GM06990 (cell line): Measurements from ENCODE around the gene LNX2.

Source experiments
- DNase-seq: peaks from one replicate; pipeline ENCODE4 v3.0.0-alpha.2; 2011; ENCODE audit not compliant: insufficient read length; ENCODE audit errors: extremely low read depth
- H3K27me3 ChIP-seq: replicated peaks from 2 replicates; pipeline ENCODE4 v1.6.0; 2011; ENCODE audit warnings: low read length; ENCODE audit not compliant: control insufficient read depth, insufficient read depth
- H3K36me3 ChIP-seq: 2 replicates; pipeline ENCODE4 v1.5.1; 2011; ENCODE audit warnings: low read length; ENCODE audit not compliant: control insufficient read depth, insufficient read depth
- H3K4me3 ChIP-seq: replicated peaks from 2 replicates; pipeline ENCODE4 v1.5.1; 2011; ENCODE audit warnings: low read depth, mild to moderate bottlenecking, control low read depth, low read length
- TF ChIP-seq, protein P1 (sequence below): IDR thresholded peaks from 2 replicates; pipeline ENCODE4 v1.5.1; 2011; ENCODE audit warnings: low read length, control low read depth, mild to moderate bottlenecking, inconsistent platforms; ENCODE audit not compliant: insufficient read depth, poor library complexity, severe bottlenecking

LNX2 gene

DNA sequence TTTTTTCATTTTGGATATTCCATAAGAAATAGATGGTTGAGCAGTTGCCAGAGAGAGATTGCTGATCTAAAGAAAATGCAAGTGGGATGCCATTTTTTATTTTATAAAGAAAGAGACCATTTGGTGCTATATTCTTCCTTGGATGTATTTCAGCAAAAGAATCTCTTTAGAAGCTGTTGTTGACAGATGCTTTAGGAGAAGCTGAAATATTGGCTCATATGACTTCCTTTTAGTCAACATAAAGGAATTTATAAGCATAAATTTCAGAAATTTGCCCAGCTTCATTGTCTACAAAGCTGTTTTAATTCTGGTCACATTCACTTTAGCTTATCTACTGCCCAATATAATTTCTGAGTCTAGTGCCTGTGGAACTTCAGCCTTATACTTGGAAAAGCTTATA, 38.2 kb upstream of the LNX2 start:
- Histone ChIP-seq H3K27me3 (no peaks in the 10 kb centered on the region), H3K4me3 (no peak overlapping the region), H3K36me3 (peaks cover 1% of the 10 kb centered on the region)
- TF ChIP-seq, protein P1, sequence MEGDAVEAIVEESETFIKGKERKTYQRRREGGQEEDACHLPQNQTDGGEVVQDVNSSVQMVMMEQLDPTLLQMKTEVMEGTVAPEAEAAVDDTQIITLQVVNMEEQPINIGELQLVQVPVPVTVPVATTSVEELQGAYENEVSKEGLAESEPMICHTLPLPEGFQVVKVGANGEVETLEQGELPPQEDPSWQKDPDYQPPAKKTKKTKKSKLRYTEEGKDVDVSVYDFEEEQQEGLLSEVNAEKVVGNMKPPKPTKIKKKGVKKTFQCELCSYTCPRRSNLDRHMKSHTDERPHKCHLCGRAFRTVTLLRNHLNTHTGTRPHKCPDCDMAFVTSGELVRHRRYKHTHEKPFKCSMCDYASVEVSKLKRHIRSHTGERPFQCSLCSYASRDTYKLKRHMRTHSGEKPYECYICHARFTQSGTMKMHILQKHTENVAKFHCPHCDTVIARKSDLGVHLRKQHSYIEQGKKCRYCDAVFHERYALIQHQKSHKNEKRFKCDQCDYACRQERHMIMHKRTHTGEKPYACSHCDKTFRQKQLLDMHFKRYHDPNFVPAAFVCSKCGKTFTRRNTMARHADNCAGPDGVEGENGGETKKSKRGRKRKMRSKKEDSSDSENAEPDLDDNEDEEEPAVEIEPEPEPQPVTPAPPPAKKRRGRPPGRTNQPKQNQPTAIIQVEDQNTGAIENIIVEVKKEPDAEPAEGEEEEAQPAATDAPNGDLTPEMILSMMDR = no peak
- no peak for DNase-seq

DNA sequence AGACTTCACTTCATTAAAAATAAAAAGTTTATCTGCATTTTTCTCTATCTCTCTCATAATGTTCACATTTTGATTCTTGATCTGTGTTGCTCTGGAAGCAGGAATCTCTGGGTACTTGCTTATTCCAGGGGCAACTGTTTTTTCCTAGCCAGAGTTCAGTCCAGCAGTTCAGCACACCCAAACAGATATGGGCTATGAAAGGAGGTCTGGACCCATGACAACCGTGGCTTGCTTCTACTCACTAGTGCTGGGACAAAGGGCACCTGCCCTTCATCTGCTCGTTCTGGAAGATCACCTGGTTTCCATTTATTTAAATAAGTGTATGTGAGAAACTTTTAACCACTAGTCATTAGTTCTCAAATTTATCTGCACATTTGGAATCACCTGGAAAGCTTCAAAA, 37.4 kb upstream of the LNX2 start:
- H3K27me3 ChIP-seq = no peaks in the 10 kb centered on the region
- peaks cover 1% of the 10 kb centered on the region for H3K36me3 ChIP-seq
- H3K4me3 ChIP-seq = no peak overlapping the region
- TF ChIP-seq, protein P1 = no peak
- DNase-seq = no peak

DNA sequence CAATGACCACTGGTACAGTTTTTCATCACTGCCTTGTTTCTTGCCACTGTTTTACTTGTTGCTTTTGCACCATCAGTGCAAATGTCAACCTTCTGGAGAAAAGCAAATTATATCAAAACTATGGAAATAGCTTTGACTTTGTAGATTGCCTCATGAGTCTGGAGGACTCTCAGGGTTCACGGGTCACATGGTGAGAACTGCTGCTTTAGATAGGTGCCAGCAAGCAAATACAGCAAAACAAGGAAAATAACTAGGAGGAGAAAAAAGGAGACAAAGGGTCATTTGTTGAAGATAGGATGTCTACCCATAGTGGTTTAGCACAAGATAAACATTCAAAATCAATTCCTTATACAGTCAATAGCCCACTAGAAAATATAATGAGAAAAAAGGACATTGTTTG, 34.5 kb upstream of the LNX2 start:
- peaks cover 7% of the 10 kb centered on the region for H3K36me3 ChIP-seq
- H3K4me3 ChIP-seq = no peak overlapping the region
- no peak for DNase-seq
- H3K27me3 ChIP-seq = no peaks in the 10 kb centered on the region
- TF ChIP-seq, protein P1 = no peak

DNA sequence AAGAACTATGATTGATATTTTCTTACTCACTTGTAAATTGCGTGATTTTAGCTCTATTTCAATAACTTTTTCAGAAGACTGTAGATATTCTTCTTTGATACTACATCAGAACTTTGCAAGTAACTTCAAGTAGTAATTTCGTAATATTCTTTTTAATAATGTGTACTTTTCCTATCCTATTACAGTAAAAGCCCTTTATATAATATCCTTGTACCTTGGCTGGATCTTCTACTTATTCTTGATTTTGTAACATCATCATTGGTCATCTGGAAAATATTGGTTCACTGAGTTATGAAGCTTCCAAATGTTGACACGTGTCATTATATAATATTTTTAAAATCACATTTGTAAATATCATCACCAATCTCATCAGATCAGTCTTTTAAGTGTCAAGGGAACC, 33.7 kb upstream of the LNX2 start:
- TF ChIP-seq, protein P1 = no peak
- DNase-seq = no peak
- H3K27me3 ChIP-seq = no peaks in the 10 kb centered on the region
- H3K36me3 ChIP-seq = peaks cover 10% of the 10 kb centered on the region
- no peak overlapping the region for H3K4me3 ChIP-seq

DNA sequence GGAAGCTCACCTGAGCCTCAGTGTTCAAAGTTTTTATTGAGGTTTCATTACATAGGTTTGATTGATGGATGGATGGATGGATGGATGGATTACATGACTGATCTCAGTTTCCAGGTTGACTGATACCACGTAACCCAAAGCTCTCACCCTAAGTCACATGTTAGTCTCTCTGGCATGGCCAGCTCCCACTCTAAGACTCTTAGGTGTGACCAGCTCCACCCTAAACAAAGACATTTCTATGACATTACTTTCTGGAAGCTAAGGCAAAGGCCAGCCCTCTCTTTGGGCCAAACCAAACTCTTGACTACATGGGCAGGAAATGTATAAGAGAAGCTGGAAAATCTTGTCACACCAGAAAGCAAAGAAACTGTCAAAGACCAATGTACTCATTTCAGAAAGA, 30.0 kb upstream of the LNX2 start:
- no peak for DNase-seq
- Histone ChIP-seq H3K27me3 (no peaks in the 10 kb centered on the region), H3K4me3 (no peak overlapping the region), H3K36me3 (peaks cover 9% of the 10 kb centered on the region)
- TF ChIP-seq, protein P1 = no peak

DNA sequence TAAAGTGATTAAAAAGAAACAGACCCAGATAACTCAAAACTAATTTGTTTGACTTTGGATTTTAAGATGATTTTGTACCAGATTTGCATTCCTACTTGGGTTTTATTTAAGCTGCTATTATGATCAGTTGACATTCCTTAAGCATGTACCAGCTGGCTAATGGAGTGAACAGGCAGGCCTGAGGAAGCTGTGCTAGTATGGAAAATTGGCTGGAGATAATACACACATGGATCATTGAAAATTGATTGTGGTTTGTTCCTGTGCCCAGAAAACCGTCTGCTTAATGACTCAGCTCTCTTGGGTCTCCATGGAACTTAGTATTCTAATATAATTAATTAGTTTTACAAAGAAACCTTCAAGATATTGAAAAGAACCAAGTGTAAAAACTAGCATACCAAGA, 24.0 kb upstream of the LNX2 start:
- Histone ChIP-seq H3K4me3 (no peak overlapping the region), H3K27me3 (no peaks in the 10 kb centered on the region), H3K36me3 (no peaks in the 10 kb centered on the region; the same call in 1 of the 2 replicates)
- TF ChIP-seq, protein P1 = no peak
- no peak for DNase-seq
